ENCODE results near the gene FAT1.

- TF ChIP-seq CTCF (IDR thresholded peaks at IDR 0.05; ENCODE audit: extremely low read depth in 1 of 2, insufficient read depth in 1 of 2, low read depth in 1 of 2, low read length in 2 of 2) (no peak), MAX (IDR thresholded peaks at IDR 0.05; ENCODE audit: insufficient read depth, insufficient read length) (no peak), POLR2AphosphoS5 (IDR thresholded peaks at IDR 0.05; ENCODE audit: insufficient read depth, low read depth, low read length) (no peak), POLR2A (IDR thresholded peaks at IDR 0.05; ENCODE audit: low read depth, low read length) (no peak)
Observed at GRCh38 chr4:186599483-186599882, 124.2 kb downstream of the FAT1 start.
